Panc1 (cell line): ENCODE results near the gene FAM162A.

Experiments
- CTCF ChIP-seq: fragments of 450-650 bp; IDR thresholded peaks from 2 replicates; pipeline ENCODE4 v1.5.1; 2017; ENCODE audit warnings: mild to moderate bottlenecking
- POLR2AphosphoS5 ChIP-seq: IDR thresholded peaks from 2 replicates; pipeline ENCODE4 v1.6.1; 2012; ENCODE audit warnings: mild to moderate bottlenecking, low read depth, low read length, moderate library complexity
- REST ChIP-seq, 2 experiments: IDR thresholded peaks; 2 replicates each; pipeline ENCODE4 v1.6.1; 2011 to 2012; ENCODE audit warnings: low read depth in 2 of 2, control low read depth in 1 of 2, low read length in 1 of 2, mild to moderate bottlenecking in 1 of 2, moderate library complexity in 1 of 2; ENCODE audit not compliant: insufficient read depth in 1 of 2
- SIN3A ChIP-seq: IDR thresholded peaks from 2 replicates; pipeline ENCODE4 v1.6.1; 2012; ENCODE audit warnings: low read depth, mild to moderate bottlenecking, low read length, moderate library complexity, borderline replicate concordance; ENCODE audit not compliant: insufficient read depth

DNA sequence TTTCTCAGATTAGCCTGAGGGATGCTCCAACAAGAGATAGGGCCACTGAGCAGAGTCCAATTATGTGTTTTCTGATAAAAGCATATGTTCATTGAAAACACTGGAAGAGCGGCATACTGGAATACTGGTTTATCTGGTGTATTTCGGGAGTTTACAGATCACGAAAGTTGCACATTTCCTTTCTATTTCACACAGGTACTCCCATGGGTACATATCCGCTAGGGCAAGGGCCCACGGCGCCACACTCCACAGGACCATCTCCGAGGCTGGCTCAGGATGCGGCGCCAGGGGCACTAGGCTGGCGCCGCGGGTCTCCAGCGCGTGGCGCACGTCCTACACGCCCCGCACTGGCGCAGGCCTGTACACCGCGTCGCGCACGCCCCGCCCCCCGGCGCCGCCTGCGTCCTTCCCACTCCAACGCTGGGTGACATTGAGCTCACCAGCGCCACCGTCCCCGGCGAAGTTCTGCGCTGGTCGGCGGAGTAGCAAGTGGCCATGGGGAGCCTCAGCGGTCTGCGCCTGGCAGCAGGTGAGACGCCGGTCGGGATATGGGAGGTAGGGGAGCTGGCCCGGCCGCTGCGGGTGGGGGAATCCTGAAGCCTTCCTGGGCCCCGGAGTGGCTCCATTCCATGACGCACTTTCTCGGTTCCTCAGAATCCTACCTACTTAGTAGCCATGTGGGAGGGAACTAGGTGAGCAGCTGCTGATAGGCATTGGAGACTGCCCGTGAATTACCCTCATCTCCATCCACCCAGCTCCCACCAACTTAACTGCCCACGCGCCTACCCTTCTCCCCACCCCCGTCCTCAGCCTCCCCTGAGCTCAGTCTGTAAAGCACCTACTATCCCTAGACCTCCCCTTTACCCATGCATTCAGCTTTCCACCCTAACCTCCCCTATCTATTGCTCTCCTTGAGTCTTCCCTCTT lies at the start of gene FAM162A:
- TF ChIP-seq CTCF (peak; percentile 95), POLR2AphosphoS5 (peak; percentile 89), SIN3A (peak; percentile 87; the same call in 1 of the 2 replicates), REST (IDR thresholded peaks at IDR 0.05; ENCODE audit: insufficient read depth in 1 of 2, low read depth in 2 of 2, low read length in 1 of 2) (peak in 1 of 2 experiments; percentile 71; a peak in 1 of 4 replicates)
